ENCODE results near the gene CIROP.

The CIROP gene

DNA sequence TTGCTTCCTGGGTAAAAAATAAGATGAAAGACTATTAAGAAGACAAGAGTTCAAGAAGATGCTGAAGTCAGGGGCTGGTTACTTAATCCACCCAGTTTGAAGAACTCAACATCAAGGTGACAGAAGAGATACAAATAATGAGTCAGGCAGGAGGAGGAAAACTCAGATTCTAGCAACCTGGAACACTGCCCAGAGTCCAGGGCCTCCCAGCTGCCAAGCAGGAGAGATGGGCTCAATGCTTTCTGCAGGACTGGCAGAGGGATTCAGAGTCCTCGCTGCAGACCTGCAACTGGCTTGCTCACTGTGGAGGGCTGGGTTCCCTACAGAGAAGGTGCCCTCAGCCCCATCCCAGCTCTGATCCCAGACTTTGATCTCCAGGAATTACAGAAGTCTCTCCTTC, 42.9 kb upstream of the CIROP start:
- DNase-seq: no peak
- H3K36me3 ChIP-seq: no peaks in the 10 kb centered on the region
- H3K4me3 ChIP-seq (ENCODE audit: low read depth, low read length): no peak overlapping the region
- no peaks in the 10 kb centered on the region; the same call in 1 of the 2 replicates for H3K27me3 ChIP-seq
- TF ChIP-seq, protein P1, sequence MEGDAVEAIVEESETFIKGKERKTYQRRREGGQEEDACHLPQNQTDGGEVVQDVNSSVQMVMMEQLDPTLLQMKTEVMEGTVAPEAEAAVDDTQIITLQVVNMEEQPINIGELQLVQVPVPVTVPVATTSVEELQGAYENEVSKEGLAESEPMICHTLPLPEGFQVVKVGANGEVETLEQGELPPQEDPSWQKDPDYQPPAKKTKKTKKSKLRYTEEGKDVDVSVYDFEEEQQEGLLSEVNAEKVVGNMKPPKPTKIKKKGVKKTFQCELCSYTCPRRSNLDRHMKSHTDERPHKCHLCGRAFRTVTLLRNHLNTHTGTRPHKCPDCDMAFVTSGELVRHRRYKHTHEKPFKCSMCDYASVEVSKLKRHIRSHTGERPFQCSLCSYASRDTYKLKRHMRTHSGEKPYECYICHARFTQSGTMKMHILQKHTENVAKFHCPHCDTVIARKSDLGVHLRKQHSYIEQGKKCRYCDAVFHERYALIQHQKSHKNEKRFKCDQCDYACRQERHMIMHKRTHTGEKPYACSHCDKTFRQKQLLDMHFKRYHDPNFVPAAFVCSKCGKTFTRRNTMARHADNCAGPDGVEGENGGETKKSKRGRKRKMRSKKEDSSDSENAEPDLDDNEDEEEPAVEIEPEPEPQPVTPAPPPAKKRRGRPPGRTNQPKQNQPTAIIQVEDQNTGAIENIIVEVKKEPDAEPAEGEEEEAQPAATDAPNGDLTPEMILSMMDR (IDR thresholded peaks at IDR 0.05; ENCODE audit: low read depth, low read length): no peak
- H3K9me3 ChIP-seq: no peaks in the 10 kb centered on the region
- no peaks in the 10 kb centered on the region for H3K4me1 ChIP-seq

DNA sequence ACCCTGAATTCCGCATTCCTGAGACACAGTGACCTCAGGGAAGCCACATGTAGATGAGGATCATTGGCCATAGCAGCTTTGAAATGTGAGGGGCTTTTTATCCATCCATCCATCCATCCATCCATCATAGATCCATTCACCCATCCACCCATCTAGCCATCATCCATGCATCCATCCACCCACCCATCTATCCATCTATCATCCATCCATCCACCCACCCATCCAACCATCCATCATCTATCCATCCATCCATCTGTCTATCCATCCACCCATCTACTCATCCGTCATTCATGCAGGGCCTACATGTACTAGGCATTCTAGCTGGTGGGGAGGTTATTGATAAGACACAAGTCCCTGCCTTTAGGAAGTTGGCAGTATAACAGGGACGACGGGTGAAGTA, 42.2 kb upstream of the CIROP start:
- H3K36me3 ChIP-seq: no peaks in the 10 kb centered on the region
- no peaks in the 10 kb centered on the region for H3K9me3 ChIP-seq
- H3K4me3 ChIP-seq (ENCODE audit: low read depth, low read length): no peak overlapping the region
- DNase-seq: no peak
- H3K4me1 ChIP-seq: peaks cover 2% of the 10 kb centered on the region
- no peaks in the 10 kb centered on the region; the same call in 1 of the 2 replicates for H3K27me3 ChIP-seq
- TF ChIP-seq, protein P1 (IDR thresholded peaks at IDR 0.05; ENCODE audit: low read depth, low read length): no peak

DNA sequence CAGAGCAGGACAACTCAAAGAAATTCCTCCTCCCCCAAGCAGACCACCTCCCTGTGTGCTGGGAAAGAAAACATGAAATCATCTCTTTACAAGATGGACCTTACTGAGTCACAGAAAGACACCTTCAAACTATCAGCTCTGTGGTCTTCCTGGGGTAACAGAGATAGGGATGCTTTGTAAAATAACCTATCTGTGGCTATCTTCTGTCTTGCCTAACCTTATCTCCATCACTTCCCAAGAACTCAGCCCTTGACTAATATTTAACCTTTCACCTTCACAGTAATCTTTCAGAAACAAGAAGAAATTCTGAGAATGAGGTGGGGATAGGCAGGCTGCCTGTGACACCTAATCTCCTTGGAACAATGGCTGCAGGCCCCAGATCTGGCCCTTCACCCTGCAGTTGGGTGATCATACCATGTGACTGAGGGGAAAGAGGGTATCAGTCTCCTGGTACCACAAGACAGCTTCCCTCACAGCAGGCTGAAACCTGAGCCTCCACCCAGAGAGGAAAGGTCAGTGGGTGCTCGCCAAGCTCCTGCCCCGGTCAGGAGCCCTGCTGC, 41.6 kb upstream of the CIROP start:
- H3K4me1 ChIP-seq: peaks cover 7% of the 10 kb centered on the region
- H3K9me3 ChIP-seq: no peaks in the 10 kb centered on the region
- H3K36me3 ChIP-seq: no peaks in the 10 kb centered on the region
- H3K4me3 ChIP-seq (ENCODE audit: low read depth, low read length): no peak overlapping the region
- H3K27me3 ChIP-seq: no peaks in the 10 kb centered on the region; the same call in 1 of the 2 replicates
- no peak for DNase-seq
- TF ChIP-seq, protein P1 (IDR thresholded peaks at IDR 0.05; ENCODE audit: low read depth, low read length): no peak

DNA sequence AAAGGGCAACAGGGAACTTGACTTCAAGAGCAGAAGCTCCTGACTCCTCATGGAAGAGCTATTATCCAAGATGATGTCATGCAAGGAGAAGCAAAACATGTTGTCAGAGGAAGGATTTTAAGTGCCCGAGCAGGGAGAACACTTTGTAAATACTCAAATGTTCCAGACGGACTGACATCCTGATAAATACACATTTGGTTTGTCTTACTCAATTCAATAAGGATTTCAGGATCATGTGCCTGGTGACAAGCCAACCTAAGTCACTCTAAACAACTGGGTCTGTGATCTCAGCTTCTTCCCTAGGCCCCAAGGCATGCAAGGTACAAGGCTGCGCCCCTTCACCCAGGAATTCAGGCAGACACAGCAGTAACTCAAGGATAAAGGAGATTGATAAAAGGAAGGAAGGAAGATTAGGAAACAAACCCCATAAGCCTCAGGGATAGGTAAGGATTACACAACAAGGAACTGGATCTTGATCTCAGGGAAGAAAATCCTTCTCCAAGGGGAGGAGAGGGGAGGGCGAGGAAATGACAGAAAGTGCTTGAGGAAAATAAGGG, 41.1 kb upstream of the CIROP start:
- no peaks in the 10 kb centered on the region for H3K36me3 ChIP-seq
- peaks cover 7% of the 10 kb centered on the region for H3K4me1 ChIP-seq
- TF ChIP-seq, protein P1 (IDR thresholded peaks at IDR 0.05; ENCODE audit: low read depth, low read length): no peak
- DNase-seq: no peak
- no peaks in the 10 kb centered on the region for H3K9me3 ChIP-seq
- no peak overlapping the region for H3K4me3 ChIP-seq (ENCODE audit: low read depth, low read length)
- no peaks in the 10 kb centered on the region; the same call in 1 of the 2 replicates for H3K27me3 ChIP-seq

DNA sequence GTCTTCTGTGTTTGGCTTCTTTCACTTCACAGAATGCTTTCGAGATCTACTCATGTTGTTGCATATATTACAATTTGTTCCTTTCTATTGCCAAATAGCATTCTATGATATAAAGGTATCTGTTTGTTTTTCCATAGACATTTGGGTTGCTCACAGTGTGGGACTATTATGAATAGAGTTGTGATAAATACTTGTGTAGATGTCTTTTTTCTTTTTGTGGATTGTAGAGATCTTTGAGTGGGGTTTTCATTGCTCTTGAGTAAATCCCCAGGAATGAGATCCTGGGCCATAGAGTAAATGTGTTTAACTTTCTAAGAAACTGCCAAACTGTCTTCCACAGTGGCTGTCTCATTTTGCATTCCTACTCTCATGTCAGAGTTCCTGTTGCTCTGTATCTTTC, 39.1 kb upstream of the CIROP start:
- Histone ChIP-seq H3K4me1 (peaks cover 7% of the 10 kb centered on the region), H3K9me3 (no peaks in the 10 kb centered on the region), H3K27me3 (no peaks in the 10 kb centered on the region; the same call in 1 of the 2 replicates), H3K36me3 (no peaks in the 10 kb centered on the region), H3K4me3 (ENCODE audit: low read depth, low read length) (no peak overlapping the region)
- TF ChIP-seq, protein P1 (IDR thresholded peaks at IDR 0.05; ENCODE audit: low read depth, low read length): no peak
- DNase-seq: no peak

DNA sequence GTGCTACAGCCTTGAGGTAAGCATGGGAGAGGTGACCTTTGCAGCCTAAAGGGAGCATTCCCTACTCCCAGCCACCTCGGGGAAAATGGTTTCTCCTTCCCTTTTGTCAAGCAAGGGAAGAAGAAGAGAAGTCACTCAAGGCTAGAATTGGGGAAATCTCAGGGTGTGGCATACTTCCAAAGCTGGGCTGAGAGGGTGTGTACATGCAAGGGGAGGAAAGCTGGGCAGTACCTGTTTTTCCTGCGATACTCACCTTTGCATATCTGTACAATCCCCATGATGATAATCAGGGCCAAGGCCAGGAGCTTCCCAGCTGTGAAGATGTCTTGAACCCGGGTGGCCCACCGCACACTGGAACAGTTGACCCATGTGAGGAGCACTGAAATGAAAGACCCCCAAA, 38.0 kb upstream of the CIROP start:
- TF ChIP-seq, protein P1 (IDR thresholded peaks at IDR 0.05; ENCODE audit: low read depth, low read length): no peak
- Histone ChIP-seq H3K9me3 (no peaks in the 10 kb centered on the region), H3K4me1 (peaks cover 7% of the 10 kb centered on the region), H3K36me3 (no peaks in the 10 kb centered on the region), H3K27me3 (no peaks in the 10 kb centered on the region; the same call in 1 of the 2 replicates), H3K4me3 (ENCODE audit: low read depth, low read length) (no peak overlapping the region)
- no peak for DNase-seq
